Amniotic stem cell (primary cell): Measurements from ENCODE around the gene BTBD7.

Source experiments
- DNase-seq: peaks from one replicate; lab custom pipeline; 2025; lab: John Stamatoyannopoulos, UW

Gene BTBD7

GRCh38 chr14:93329965-93330608, 2.7 kb downstream of the BTBD7 start:
- no peak for DNase-seq

- no peak for DNase-seq
Measured at GRCh38 chr14:93328546-93328945, 4.3 kb downstream of the BTBD7 start.

GRCh38 chr14:93326196-93326595, 6.6 kb downstream of the BTBD7 start:
- no peak for DNase-seq

GRCh38 chr14:93323600-93324174, 9.1 kb downstream of the BTBD7 start:
- DNase-seq = no peak

- no peak for DNase-seq
Measured at GRCh38 chr14:93322929-93323599, 9.8 kb downstream of the BTBD7 start.

GRCh38 chr14:93320489-93320888, 12.3 kb downstream of the BTBD7 start:
- no peak for DNase-seq

GRCh38 chr14:93319958-93320357, 12.9 kb downstream of the BTBD7 start:
- DNase-seq = no peak

GRCh38 chr14:93319494-93319893, 13.3 kb downstream of the BTBD7 start:
- no peak for DNase-seq

GRCh38 chr14:93318927-93319326, 13.9 kb downstream of the BTBD7 start:
- no peak for DNase-seq

- DNase-seq = no peak
Measured at GRCh38 chr14:93317875-93318807, 14.7 kb downstream of the BTBD7 start.

GRCh38 chr14:93317210-93317874, 15.5 kb downstream of the BTBD7 start:
- DNase-seq = no peak

- DNase-seq = no peak
Measured at GRCh38 chr14:93316716-93317115, 16.1 kb downstream of the BTBD7 start.

GRCh38 chr14:93315575-93315974, 17.3 kb downstream of the BTBD7 start:
- no peak for DNase-seq

GRCh38 chr14:93311082-93311481, 21.8 kb downstream of the BTBD7 start:
- no peak for DNase-seq

GRCh38 chr14:93309427-93309966, 23.3 kb downstream of the BTBD7 start:
- DNase-seq = no peak

GRCh38 chr14:93308686-93309345, 24.0 kb downstream of the BTBD7 start:
- no peak for DNase-seq

GRCh38 chr14:93306812-93307211, 26.0 kb downstream of the BTBD7 start:
- no peak for DNase-seq

GRCh38 chr14:93305725-93306418, 27.0 kb downstream of the BTBD7 start:
- DNase-seq = no peak

- DNase-seq = no peak
Measured at GRCh38 chr14:93304771-93305170, 28.1 kb downstream of the BTBD7 start.

GRCh38 chr14:93303659-93304058, 29.2 kb downstream of the BTBD7 start:
- DNase-seq = no peak
